Parathyroid adenoma (tissue), 2 donors: Measurements from ENCODE around the gene CDC42.

Experiments
- H2AFZ ChIP-seq: fragments of 300-600 bp; sonication (generic); one replicate; pipeline ENCODE4 v1.7.0; 2017; ENCODE audit warnings: antibody characterized with exemption, mild to moderate bottlenecking
- H3K27ac ChIP-seq: fragments of 300-600 bp; sonication (generic); one replicate; pipeline ENCODE4 v1.7.0; 2017
- H3K27me3 ChIP-seq: fragments of 300-600 bp; sonication (generic); one replicate; pipeline ENCODE4 v1.7.0; 2017; ENCODE audit warnings: low read length; ENCODE audit not compliant: control insufficient read depth, insufficient read depth
- H3K36me3 ChIP-seq: fragments of 300-600 bp; sonication (generic); one replicate; pipeline ENCODE4 v1.7.0; 2017; ENCODE audit warnings: low read length; ENCODE audit not compliant: control insufficient read depth, insufficient read depth
- H3K4me1 ChIP-seq: fragments of 300-600 bp; sonication (generic); one replicate; pipeline ENCODE4 v1.7.0; 2017; ENCODE audit warnings: control low read depth
- H3K4me2 ChIP-seq: fragments of 300-600 bp; sonication (generic); one replicate; pipeline ENCODE4 v1.7.0; 2017; ENCODE audit warnings: low read length
- H3K4me3 ChIP-seq: fragments of 300-600 bp; sonication (generic); one replicate; pipeline ENCODE4 v1.7.0; 2017; ENCODE audit warnings: low read depth, low read length
- H3K79me2 ChIP-seq: fragments of 300-600 bp; sonication (generic); one replicate; pipeline ENCODE4 v1.7.0; 2017; ENCODE audit warnings: control low read depth
- H3K9ac ChIP-seq: fragments of 300-600 bp; sonication (generic); one replicate; pipeline ENCODE4 v1.7.0; 2017; ENCODE audit warnings: mild to moderate bottlenecking
- H3K9me3 ChIP-seq: fragments of 300-600 bp; sonication (generic); one replicate; pipeline ENCODE4 v1.7.0; 2017; ENCODE audit warnings: low read length; ENCODE audit not compliant: control insufficient read depth
- CTCF ChIP-seq: fragments of 300-600 bp; sonication (generic); IDR thresholded peaks from one replicate; pipeline ENCODE4 v1.7.0; 2017; ENCODE audit warnings: antibody characterized with exemption, mild to moderate bottlenecking
- donor health status: primary hyperparathyroidism.

The CDC42 gene

GRCh38 chr1:22139817-22140216 lies 87.3 kb downstream of the CDC42 start:
- H2AFZ ChIP-seq = no peak overlapping the region
- no peaks in the 10 kb centered on the region for H3K79me2 ChIP-seq
- no peak overlapping the region for H3K9ac ChIP-seq
- no peak for TF ChIP-seq CTCF
- H3K4me1 ChIP-seq = no peaks in the 10 kb centered on the region
- H3K4me2 ChIP-seq = no peak overlapping the region
- no peaks in the 10 kb centered on the region for H3K36me3 ChIP-seq
- H3K27ac ChIP-seq = no peak overlapping the region
- H3K4me3 ChIP-seq = no peak overlapping the region
- no peaks in the 10 kb centered on the region for H3K9me3 ChIP-seq
- H3K27me3 ChIP-seq = no peaks in the 10 kb centered on the region
